Choroid plexus epithelial cell (primary cell): ENCODE results near the gene SIAH1.
"Not testable (repeated sequence)": the region's sequence is repeated elsewhere in the genome, so short reads cannot be mapped to it uniquely, and the experiment has no call there.

Source experiments
- DNase-seq: peaks from one replicate; pipeline ENCODE4 v3.0.0-alpha.2; 2010; ENCODE audit warnings: low read depth
- H3K4me3 ChIP-seq: 2 replicates; pipeline ENCODE4 v1.5.1; 2011; ENCODE audit warnings: low read depth, mild to moderate bottlenecking, control low read depth, low read length, moderate library complexity
- TF ChIP-seq, protein P1 (sequence below): conservative IDR thresholded peaks from 2 replicates; pipeline ENCODE4 v1.5.1; 2011; ENCODE audit warnings: low read depth, mild to moderate bottlenecking, control low read depth, inconsistent platforms, low read length, moderate library complexity

SIAH1 gene

DNA sequence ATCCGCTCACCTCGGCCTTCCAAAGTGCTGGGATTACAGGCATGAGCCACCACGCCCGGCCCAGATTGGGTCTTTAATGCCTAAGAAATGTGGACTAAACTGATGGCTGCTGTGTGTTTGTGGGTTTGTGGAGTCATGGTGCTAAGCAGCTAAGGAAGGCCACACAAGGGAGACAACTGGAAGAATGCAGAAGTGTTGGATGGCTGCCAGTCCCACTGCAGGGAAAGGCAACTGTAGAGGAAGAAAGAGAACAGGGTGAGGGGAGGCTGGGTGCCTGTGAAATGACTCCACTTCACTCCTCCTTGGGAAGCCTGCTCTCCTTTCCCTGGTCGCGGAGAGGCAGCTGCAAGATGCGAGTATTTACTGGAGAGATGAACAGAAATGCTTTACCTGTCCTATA, 23.5 kb upstream of the SIAH1 start:
- TF ChIP-seq, protein P1, sequence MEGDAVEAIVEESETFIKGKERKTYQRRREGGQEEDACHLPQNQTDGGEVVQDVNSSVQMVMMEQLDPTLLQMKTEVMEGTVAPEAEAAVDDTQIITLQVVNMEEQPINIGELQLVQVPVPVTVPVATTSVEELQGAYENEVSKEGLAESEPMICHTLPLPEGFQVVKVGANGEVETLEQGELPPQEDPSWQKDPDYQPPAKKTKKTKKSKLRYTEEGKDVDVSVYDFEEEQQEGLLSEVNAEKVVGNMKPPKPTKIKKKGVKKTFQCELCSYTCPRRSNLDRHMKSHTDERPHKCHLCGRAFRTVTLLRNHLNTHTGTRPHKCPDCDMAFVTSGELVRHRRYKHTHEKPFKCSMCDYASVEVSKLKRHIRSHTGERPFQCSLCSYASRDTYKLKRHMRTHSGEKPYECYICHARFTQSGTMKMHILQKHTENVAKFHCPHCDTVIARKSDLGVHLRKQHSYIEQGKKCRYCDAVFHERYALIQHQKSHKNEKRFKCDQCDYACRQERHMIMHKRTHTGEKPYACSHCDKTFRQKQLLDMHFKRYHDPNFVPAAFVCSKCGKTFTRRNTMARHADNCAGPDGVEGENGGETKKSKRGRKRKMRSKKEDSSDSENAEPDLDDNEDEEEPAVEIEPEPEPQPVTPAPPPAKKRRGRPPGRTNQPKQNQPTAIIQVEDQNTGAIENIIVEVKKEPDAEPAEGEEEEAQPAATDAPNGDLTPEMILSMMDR: no peak
- no peak overlapping the region for H3K4me3 ChIP-seq
- DNase-seq: peak; percentile 92

DNA sequence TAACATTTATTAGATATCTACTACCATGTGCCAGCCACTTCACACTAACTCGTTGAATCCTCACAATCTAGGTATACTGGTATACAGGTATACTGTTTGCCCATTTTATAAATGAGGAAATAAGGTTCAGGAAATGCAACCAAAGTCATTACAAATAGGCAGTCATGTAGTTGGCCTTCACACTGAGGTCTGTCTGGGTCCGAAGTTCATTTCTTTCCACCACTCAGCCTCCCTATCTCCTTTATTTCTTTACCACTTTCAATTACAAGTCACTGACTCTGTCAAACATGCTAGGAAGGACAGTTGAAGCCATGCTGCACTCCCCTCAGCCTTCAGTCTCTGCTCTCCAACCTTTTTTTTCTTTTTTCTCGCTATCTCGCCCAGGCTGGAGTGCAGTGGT, 20.7 kb upstream of the SIAH1 start:
- TF ChIP-seq, protein P1: no peak
- no peak overlapping the region for H3K4me3 ChIP-seq
- no peak for DNase-seq

DNA sequence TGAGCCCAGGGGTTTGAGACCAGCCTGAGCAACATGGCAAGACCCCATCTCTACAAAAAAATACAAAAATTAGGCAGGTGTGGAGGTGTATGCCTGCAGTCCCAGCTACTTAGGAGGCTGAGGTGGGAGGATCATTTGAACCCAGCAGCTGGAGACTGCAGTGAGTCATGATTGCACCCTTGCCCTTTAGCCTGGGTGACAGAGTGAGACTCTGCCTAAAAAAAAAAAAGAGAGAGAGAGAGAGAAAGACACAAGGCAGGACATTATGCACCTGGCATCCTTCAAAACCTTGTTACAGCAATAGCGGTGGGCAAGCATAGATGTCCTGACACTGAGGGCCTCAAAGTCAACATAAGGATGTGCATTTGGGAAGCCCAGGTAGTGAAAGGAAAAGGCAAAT, 19.9 kb upstream of the SIAH1 start:
- H3K4me3 ChIP-seq: no peak overlapping the region
- TF ChIP-seq, protein P1: no peak
- no peak for DNase-seq

DNA sequence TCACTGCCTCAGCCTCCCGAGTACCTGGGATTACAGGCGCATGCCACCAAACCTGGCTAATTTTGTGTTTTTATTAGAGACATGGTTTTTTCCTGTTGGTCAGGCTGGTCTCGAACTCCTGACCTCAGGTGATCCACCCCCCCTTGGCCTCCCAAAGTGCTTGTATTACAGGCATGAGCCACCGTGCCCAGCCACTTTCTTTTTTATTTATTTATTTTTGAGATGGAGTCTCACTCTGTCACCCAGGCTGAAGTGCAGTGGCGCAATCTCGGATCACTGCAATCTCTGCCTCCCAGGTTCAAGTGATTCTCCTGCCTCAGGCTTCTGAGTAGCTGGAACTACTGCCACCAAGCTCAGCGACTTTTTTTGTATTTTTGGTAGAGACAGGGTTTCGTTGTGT, 17.3 kb upstream of the SIAH1 start:
- DNase-seq, H3K4me3 ChIP-seq: not testable (repeated sequence)

DNA sequence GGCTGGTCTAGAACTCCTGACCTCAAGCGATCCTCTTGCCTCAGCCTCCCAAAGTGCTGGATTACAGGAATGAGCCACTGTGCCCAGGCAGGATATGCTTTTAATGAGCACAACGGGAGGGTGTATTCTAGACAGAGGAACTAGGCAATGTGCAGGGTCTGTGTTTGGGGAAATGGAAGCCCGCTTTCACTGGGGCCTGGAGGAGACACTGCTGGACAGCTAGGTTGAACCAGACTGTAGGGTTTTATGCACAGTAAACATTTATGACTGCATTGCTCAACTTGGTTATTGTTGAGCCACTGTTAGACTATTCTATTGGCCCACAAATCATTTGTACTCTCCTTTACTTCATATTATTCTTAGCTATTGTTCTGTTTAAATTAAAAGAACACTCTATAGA, 10.2 kb upstream of the SIAH1 start:
- DNase-seq: no peak
- TF ChIP-seq, protein P1: no peak

DNA sequence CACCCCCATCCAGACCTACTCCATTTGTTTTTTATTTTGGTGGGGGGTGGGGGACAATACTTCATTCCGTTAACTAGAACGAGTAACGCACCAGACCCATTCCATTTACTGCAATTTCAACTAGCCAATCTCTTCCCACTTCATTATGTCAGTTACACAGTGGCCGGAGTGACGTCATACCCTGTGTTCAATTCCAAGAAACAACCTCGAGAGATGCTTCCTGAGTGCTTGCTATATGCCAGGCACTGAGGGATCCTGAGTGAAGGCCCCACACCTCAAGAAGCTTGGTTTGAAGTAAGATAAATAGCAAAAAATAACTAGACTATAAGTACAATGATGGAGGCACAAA, 9.1 kb upstream of the SIAH1 start:
- TF ChIP-seq, protein P1: no peak
- no peak for DNase-seq
- no peak overlapping the region for H3K4me3 ChIP-seq

More for the DNA sequence above, 10.2 kb upstream of the SIAH1 start:
- no peak overlapping the region for H3K4me3 ChIP-seq

DNA sequence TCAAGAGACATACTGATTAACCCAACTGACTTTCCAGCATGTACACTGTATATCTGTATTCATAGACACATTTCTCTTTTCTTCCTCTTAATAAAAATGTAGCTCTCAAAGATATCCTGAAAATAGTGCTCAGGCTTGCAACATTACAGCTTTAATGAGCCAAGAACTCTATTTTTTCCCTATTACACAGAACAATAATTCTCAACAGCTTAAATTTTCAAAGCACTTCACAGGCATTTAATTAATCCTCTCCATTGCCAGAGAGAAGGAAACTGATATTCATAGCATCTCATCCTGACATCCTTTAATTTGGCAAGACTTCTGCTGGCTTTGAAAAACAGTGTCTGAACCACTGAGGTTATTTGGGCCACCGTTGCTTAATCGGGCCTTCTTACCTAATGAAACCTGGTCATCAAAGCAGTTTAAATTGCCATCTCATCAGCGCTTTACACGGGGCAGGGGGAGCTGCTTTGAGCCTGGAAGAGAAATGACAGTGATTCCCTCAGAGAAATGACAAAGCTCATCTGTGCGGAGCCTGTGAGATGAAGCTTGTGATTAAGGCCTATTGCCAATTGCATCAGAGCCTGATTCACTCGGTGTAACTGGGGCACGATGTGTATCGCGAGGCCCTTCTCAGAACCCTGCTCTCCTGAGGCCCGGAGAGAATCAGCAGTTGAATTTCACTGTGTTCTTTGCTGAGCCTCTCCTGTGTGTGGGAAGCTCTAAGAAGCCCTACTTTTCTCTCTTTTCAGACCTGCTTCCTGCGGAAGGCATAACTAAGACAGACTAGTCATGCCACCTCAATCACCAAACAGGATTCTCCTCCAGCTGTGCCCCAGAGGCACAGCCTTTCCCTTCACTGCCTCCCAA, 8.5 kb upstream of the SIAH1 start:
- H3K4me3 ChIP-seq: no peak overlapping the region
- peak; percentile 82 for DNase-seq
- TF ChIP-seq, protein P1: no peak
